GM19452 (cell line): ENCODE measurements around the gene KLHDC7A.

ENCODE experiments used
- ATAC-seq: cut with Tn5 transposase; IDR thresholded peaks from one replicate; pipeline ENCODE4 v1.9.1; 2021; ENCODE audit not compliant: unreplicated experiment

The KLHDC7A gene

GRCh38 chr1:18470671-18471355 is 9.9 kb upstream of the KLHDC7A start:
- ATAC-seq: no peak

GRCh38 chr1:18473195-18473815 is 7.4 kb upstream of the KLHDC7A start:
- ATAC-seq: no peak

GRCh38 chr1:18474559-18475175 is 6.1 kb upstream of the KLHDC7A start:
- no peak for ATAC-seq

- no peak for ATAC-seq
These were observed 5.4 kb upstream of the KLHDC7A start for GRCh38 chr1:18475234-18475905.

- no peak for ATAC-seq
These were observed 1.3 kb upstream of the KLHDC7A start for GRCh38 chr1:18479454-18479853.

GRCh38 chr1:18481190-18481920 is 625 bp downstream of the KLHDC7A start:
- no peak for ATAC-seq

- no peak for ATAC-seq
These were observed 1.4 kb downstream of the KLHDC7A start for GRCh38 chr1:18481921-18482701.

- ATAC-seq: no peak
These were observed 2.1 kb downstream of the KLHDC7A start for GRCh38 chr1:18482721-18483425.

- ATAC-seq: no peak
These were observed 3.5 kb downstream of the KLHDC7A start for GRCh38 chr1:18484276-18484675.

- no peak for ATAC-seq
These were observed 4.0 kb downstream of the KLHDC7A start for GRCh38 chr1:18484721-18485120.

GRCh38 chr1:18485227-18485626 is 4.5 kb downstream of the KLHDC7A start:
- ATAC-seq: no peak

- ATAC-seq: no peak
These were observed 5.5 kb downstream of the KLHDC7A start for GRCh38 chr1:18486195-18486594.

GRCh38 chr1:18489417-18490143 is 8.8 kb downstream of the KLHDC7A start:
- no peak for ATAC-seq

GRCh38 chr1:18491168-18491567 is 10.4 kb downstream of the KLHDC7A start:
- no peak for ATAC-seq

GRCh38 chr1:18494304-18494703 is 13.6 kb downstream of the KLHDC7A start:
- no peak for ATAC-seq

GRCh38 chr1:18495635-18496034 is 14.9 kb downstream of the KLHDC7A start:
- ATAC-seq: no peak

GRCh38 chr1:18496056-18496455 is 15.3 kb downstream of the KLHDC7A start:
- no peak for ATAC-seq

- ATAC-seq: no peak
These were observed 15.9 kb downstream of the KLHDC7A start for GRCh38 chr1:18496497-18497235.
